HepG2 (cell line): Measurements from ENCODE around the gene KLHL8. TPM values are rescaled to one million over a fixed set of nuclear protein-coding genes. Genes with fewer than 3 reads are reported as not detected.

ENCODE experiments used
- ARID3A ChIP-seq: IDR thresholded peaks from 2 replicates; pipeline ENCODE4 v1.6.1; 2012; ENCODE audit warnings: low read depth, low read length, improper control_type of control experiment
- CAMTA2 ChIP-seq: sonication (generic); formaldehyde crosslinking; IDR thresholded peaks from 2 replicates; pipeline ENCODE4 v1.4.0; 2020; ENCODE audit warnings: mild to moderate bottlenecking, missing genetic modification reagents, borderline replicate concordance
- EZH2 ChIP-seq: conservative IDR thresholded peaks from 2 replicates; pipeline ENCODE4 v1.6.1; 2012; ENCODE audit warnings: mild to moderate bottlenecking, low read depth, low read length, moderate library complexity
- FOXC1 ChIP-seq: sonication (generic); formaldehyde crosslinking; IDR thresholded peaks from 2 replicates; pipeline ENCODE4 v1.8.0; 2022; ENCODE audit warnings: mild to moderate bottlenecking, missing genetic modification reagents, borderline replicate concordance
- KDM5B ChIP-seq: sonication (generic); formaldehyde crosslinking; IDR thresholded peaks from 2 replicates; pipeline ENCODE4 v1.4.0; 2020; ENCODE audit warnings: missing genetic modification reagents, mild to moderate bottlenecking, borderline replicate concordance
- KLF9 ChIP-seq: IDR thresholded peaks from 2 replicates; pipeline ENCODE4 v1.6.1; 2016; ENCODE audit warnings: low read depth
- LRRFIP1 ChIP-seq: sonication (generic); formaldehyde crosslinking; conservative IDR thresholded peaks from 2 replicates; pipeline ENCODE4 v1.4.0; 2020; ENCODE audit warnings: missing genetic modification reagents
- POLR2AphosphoS2 ChIP-seq: IDR thresholded peaks from 2 replicates; pipeline ENCODE4 v1.6.1; 2011; ENCODE audit warnings: low read depth, low read length, improper control_type of control experiment
- YEATS4 ChIP-seq: sonication (generic); formaldehyde crosslinking; IDR thresholded peaks from 2 replicates; pipeline ENCODE4 v1.4.0; 2020; ENCODE audit warnings: missing genetic modification reagents, borderline replicate concordance
- ZFP41 ChIP-seq: sonication (generic); formaldehyde crosslinking; IDR thresholded peaks from 2 replicates; pipeline ENCODE4 v1.4.0; 2020; ENCODE audit warnings: mild to moderate bottlenecking, missing genetic modification reagents, borderline replicate concordance
- ZGPAT ChIP-seq: IDR thresholded peaks from 2 replicates; pipeline ENCODE4 v1.6.1; 2016; ENCODE audit warnings: mild to moderate bottlenecking
- ZNF136 ChIP-seq: sonication (generic); formaldehyde crosslinking; IDR thresholded peaks from 2 replicates; pipeline ENCODE4 v1.8.1; 2022; ENCODE audit warnings: low read depth, mild to moderate bottlenecking, moderate library complexity, missing genetic modification reagents
- ZNF451 ChIP-seq: sonication (generic); formaldehyde crosslinking; IDR thresholded peaks from 2 replicates; pipeline ENCODE4 v1.5.0; 2020; ENCODE audit warnings: mild to moderate bottlenecking, missing genetic modification reagents
- ZNF607 ChIP-seq: sonication (generic); formaldehyde crosslinking; IDR thresholded peaks from 2 replicates; pipeline ENCODE4 v1.5.1; 2020; ENCODE audit warnings: missing genetic modification reagents, mild to moderate bottlenecking, borderline replicate concordance
- ZNF850 ChIP-seq: sonication (generic); formaldehyde crosslinking; conservative IDR thresholded peaks from 2 replicates; pipeline ENCODE4 v1.9.0; 2021; ENCODE audit warnings: mild to moderate bottlenecking, missing genetic modification reagents
- ZSCAN31 ChIP-seq: sonication (generic); formaldehyde crosslinking; IDR thresholded peaks from 2 replicates; pipeline ENCODE4 v1.5.0; 2020; ENCODE audit warnings: low read depth, mild to moderate bottlenecking, missing genetic modification reagents
- polyA plus RNA-seq, 8 experiments: library from polyadenylated mRNA; depleted of rRNA in 3 of 8; stranded (reverse) in 7 of 8; unstranded in 1 of 8; fragments of >200 nt; fragmentation: Illumina TruSeq in 4 of 8; extraction: Trizol in 4 of 8; gene quantifications; 2 replicates each; pipeline versions ENCODE4 v1.2.1 to v1.2.3, GENCODE V29; 2011 to 2016; ENCODE audit warnings: low read depth in 4 of 8, missing spikeins in 1 of 8, mixed read lengths in 1 of 8; ENCODE audit not compliant: insufficient read depth in 1 of 8
- total RNA-seq, 5 experiments: library from RNA; depleted of rRNA; stranded (reverse); fragments of >200 nt; fragmentation: Illumina TruSeq; extraction: Trizol; gene quantifications; 2 replicates each; pipeline ENCODE4 v1.2.3, GENCODE V29; 2016; ENCODE audit warnings: low read depth in 1 of 5
- TF ChIP-seq, protein P1 (sequence below): sonication (generic); formaldehyde crosslinking; IDR thresholded peaks from 2 replicates; pipeline ENCODE4 v1.8.0; 2022; ENCODE audit warnings: mild to moderate bottlenecking, missing genetic modification reagents, moderate library complexity
- TF ChIP-seq, protein P2 (sequence below): sonication (generic); formaldehyde crosslinking; IDR thresholded peaks from 2 replicates; pipeline ENCODE4 v1.5.0; 2020; ENCODE audit warnings: missing genetic modification reagents
- TF ChIP-seq, protein P3 (sequence below): sonication (generic); formaldehyde crosslinking; IDR thresholded peaks from 2 replicates; pipeline ENCODE4 v1.4.0; 2020; ENCODE audit warnings: missing genetic modification reagents

KLHL8 gene
- total and polyA plus RNA-seq, 2 of the 13 experiments (the other 11 are each of a cell fraction or from before 2014, with no cell fraction given), result 2.8 to 11.7 TPM

DNA sequence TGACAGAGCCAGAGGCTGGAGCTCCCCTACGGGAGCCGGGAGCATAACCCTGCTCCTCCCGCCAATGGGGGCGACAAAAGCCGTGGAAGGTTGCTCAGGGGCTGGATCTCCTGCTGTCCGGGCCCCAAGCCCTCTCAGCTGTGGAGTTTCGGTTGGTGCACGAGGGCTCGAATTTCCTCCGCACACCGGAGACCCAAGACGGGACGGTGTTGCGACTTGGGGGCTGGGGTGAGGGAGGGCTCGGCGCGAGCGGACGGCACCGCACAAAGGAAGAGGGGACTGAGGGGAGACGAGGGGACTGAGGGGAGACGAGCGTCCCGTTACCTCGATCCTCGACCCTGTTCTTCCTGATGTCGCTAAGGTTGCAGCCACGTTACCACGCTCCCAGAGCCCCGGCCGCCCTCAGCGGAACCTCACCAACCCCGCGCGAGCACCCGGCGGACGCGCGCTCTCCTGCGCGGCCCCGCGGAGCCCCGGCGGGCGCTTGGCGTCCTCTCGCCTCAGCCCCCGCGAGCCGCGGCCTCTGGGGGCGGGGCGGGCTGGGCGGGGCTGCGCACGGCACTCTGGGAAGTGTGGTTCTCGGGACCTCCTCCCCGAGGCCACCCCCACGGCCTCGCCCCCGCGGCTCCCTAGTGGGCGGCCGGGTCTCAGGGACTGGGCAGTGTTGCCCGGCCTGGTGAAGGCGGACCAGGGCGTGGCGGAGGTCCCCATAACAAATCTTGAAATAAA is at the start of gene KLHL8 (continued):
- no peak for TF ChIP-seq ARID3A
- TF ChIP-seq ZNF136 (CRISPR knock-in tag), result no peak
- peak; percentile 54; the same call in 1 of the 2 replicates for TF ChIP-seq ZNF607 (CRISPR knock-in tag)
- TF ChIP-seq ZFP41 (CRISPR knock-in tag), result 0 out of 2 replicates have a peak, but pooled peaks have one; percentile 62
- no peak for TF ChIP-seq POLR2AphosphoS2
- TF ChIP-seq LRRFIP1, result no peak
- no peak; the same call in 1 of the 2 replicates for TF ChIP-seq ZNF451 (CRISPR knock-in tag)
- TF ChIP-seq, protein P1, sequence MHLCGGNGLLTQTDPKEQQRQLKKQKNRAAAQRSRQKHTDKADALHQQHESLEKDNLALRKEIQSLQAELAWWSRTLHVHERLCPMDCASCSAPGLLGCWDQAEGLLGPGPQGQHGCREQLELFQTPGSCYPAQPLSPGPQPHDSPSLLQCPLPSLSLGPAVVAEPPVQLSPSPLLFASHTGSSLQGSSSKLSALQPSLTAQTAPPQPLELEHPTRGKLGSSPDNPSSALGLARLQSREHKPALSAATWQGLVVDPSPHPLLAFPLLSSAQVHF (CRISPR knock-in tag), result no peak
- TF ChIP-seq ZNF850, result no peak
- 0 out of 2 replicates have a peak, but pooled peaks have one; percentile 73 for TF ChIP-seq CAMTA2 (CRISPR knock-in tag)
- TF ChIP-seq ZSCAN31, result no peak; the same call in 1 of the 2 replicates
- peak; percentile 40; the same call in 1 of the 2 replicates for TF ChIP-seq YEATS4 (CRISPR knock-in tag)
- peak; percentile 41; the same call in 1 of the 2 replicates for TF ChIP-seq ZGPAT (CRISPR knock-in tag)
- TF ChIP-seq, protein P2, sequence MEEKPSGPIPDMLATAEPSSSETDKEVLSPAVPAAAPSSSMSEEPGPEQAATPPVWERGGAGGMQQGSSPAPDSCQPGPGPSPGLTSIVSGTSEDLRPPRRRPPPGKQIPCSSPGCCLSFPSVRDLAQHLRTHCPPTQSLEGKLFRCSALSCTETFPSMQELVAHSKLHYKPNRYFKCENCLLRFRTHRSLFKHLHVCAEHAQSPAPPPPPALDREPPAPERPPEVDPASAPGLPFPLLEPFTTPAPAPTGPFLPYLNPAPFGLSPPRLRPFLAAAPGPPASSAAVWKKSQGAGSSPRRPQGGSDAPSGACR (CRISPR knock-in tag), result no peak
- TF ChIP-seq, protein P3, sequence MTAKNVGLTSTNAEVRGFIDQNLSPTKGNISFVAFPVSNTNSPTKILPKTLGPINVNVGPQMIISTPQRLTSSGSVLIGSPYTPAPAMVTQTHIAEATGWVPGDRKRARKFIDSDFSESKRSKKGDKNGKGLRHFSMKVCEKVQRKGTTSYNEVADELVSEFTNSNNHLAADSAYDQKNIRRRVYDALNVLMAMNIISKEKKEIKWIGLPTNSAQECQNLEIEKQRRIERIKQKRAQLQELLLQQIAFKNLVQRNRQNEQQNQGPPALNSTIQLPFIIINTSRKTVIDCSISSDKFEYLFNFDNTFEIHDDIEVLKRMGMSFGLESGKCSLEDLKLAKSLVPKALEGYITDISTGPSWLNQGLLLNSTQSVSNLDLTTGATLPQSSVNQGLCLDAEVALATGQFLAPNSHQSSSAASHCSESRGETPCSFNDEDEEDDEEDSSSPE, result no peak
- TF ChIP-seq KLF9 (CRISPR knock-in tag), result no peak
- TF ChIP-seq EZH2, result no peak
- TF ChIP-seq KDM5B (CRISPR knock-in tag), result peak; percentile 80
- TF ChIP-seq FOXC1, result 0 out of 2 replicates have a peak, but pooled peaks have one; percentile 23
